GM21390 (cell line): ENCODE results near the gene FAM168B.
"Not testable (repeated sequence)": the region's sequence is repeated elsewhere in the genome, so short reads cannot be mapped to it uniquely, and the experiment has no call there.

Experiments
- ATAC-seq: cut with Tn5 transposase; IDR thresholded peaks from one replicate; pipeline ENCODE4 v1.9.1; 2021; ENCODE audit not compliant: unreplicated experiment

Gene FAM168B

DNA sequence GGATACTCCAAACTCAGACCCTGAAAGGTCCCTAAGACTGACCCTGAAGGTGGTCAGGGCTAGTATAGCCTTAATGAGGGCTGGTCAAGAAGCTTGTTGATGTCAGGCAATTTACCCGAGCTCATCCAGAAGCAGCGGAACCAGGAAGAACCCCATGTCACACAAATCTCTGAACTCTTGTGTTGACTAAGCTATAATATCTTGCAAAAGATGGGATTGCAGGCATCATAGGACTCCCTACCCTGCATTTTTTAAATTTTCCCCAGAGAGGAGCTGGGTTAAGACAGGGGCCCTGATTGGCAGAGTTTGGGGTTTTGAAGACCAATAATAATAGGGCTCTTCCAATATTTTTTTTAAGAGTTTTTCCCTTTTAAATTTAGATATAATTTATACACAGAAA, 9.9 kb upstream of the FAM168B start:
- no peak for ATAC-seq

DNA sequence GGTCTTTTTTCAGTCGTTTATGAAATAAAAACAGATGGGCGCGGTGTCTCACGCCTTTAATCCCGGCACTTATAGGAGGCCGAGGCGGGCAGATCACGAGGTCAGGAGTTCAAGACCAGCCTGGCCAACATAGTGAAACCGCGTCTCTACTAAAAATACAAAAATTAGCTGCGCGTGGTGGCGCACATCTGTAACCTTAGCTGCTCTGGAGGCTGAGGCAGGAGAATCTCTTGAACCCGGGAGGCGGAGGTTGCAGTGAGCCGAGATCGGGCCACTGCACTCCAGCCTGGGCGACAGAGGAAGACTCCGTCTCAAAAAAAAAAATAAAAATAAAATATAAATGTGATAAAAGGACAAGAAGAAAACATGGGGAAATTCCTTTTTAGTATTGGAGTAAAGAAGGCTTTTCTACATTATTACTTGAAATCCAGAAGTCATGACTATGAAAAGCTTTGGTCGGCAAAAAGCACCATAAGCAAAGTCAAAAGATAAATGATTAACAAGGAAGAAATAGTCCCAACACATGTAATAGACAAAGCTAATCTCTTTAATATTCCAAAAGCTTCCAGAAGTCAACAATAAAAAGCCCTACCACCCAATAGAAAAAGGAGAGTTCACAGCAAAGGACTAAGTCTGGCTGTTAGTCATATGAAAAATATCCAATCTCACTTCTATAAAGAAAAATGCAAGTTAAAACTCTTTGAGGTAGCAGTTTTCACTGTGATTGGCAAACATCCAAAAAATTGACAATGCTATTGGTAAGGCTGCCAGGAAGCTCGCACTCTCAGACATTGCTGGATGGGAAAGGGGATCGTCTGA, 1.4 kb upstream of the FAM168B start:
- ATAC-seq: no peak

DNA sequence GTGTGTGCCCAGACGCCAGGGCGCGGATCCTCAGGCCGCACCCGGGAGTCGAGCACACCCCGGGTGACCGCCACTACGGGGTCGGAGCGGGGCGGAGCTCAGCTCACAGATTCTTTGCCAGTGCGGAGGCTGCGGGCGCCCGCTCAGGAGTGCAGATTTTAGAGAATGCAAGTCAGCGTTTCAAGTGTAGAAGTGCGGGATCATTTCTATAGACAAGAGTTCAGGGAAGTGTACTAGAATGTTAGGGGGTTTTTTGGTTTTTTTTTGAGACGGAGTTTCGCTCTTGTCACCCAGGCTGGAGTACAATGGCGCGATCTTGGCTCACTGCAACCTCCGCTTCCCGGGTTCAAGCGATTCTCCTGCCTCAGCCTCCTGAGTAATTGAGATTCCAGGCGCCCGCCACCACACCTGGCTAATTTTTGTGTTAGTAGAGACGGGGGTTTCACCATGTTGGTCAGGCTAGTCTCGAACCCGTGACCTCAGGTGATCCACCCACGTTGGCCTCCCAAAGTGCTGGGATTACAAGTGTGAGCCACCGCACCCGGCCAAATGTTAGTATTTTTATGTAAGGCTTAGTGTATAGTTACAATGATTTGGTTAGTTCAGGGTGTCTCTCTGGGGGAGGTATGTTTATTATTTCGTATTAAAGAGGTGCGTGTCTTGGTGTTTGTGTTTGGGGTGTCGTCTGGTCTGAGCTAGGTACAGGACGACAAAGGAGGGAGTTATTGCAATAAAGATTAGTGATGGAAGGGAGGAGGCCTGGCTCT, 619 bp upstream of the FAM168B start:
- peak; percentile 67 for ATAC-seq

DNA sequence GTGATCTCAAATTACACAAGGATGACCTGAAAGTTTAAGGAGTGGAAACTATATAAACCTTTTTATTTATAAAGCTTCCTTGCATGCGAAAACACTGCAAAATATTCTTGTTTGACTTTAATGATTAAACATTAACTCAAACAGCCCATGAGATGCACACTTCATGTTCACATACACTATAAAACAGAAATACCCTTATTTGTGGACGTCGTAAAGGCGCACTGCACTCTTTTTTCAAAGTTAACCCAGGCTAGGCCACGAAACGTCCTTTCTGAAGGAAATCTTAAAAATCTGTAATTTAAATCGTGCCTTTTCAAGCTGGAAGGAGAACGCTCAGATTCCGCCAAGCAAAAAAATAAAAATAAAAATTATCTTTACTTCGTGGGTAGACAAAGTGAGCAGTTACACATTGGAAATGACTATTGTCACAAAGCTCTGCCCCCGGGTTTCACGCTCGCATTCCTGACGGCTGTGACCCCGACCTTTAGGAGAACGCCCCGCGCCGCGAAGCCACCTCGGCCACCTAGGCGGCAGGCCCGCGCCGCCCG, 728 bp downstream of the FAM168B start:
- ATAC-seq: no peak

DNA sequence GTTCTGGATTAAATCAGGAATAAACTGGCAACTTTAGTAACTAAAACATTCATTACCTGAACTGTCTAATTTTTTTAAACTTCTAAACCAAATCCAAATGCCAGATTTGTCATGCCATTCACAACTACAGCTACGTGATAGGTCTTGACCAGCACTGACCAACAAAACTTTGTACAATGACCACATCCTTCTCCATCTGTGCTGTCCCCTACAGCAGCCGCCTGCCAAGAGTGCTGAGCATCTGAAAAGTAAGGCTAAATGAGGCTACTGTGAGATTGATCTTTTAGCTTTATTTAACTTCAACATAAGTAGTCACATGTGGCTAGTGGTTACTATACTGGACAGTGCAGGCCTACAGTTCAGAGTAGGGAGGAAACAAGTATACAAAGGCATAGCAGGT, 7.6 kb downstream of the FAM168B start:
- no peak for ATAC-seq

DNA sequence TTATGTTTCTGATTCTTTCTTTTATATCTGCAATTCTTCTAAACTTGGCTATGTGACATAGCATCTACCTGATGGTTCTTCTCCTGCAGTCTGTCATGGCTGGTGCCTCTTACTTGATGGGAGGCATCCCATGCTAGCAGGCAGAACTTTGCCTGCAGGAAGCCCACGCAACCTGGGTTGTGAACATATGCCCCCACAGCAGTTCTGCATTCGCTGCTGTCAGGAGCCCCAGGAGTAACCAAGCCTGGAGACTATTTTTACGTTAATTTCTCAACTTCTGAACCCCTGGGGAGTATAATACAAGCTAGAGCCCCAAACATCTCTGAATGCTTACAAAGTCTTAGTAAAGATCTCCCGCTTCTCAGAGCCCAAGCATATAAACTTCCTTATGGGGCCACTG, 12.1 kb downstream of the FAM168B start:
- ATAC-seq: no peak

DNA sequence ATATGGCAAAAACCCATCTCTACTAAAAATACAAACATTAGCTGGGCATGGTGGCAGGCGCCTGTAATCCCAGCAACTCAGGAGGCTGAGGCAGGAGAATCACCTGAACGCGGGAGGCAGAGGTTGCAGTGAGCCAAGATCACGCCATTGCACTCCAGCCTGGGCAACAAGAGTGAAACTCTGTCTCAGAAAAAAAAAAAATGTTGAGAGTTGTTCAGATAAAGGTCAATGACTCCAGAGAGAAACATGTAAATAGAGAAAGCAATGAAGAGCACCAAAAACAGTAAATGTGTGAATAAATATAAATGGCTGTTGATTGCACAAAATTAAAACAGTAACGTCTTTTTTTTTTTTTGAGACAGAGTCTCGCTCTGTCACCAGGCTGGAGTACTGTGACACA, 13.3 kb downstream of the FAM168B start:
- ATAC-seq: not testable (repeated sequence)

DNA sequence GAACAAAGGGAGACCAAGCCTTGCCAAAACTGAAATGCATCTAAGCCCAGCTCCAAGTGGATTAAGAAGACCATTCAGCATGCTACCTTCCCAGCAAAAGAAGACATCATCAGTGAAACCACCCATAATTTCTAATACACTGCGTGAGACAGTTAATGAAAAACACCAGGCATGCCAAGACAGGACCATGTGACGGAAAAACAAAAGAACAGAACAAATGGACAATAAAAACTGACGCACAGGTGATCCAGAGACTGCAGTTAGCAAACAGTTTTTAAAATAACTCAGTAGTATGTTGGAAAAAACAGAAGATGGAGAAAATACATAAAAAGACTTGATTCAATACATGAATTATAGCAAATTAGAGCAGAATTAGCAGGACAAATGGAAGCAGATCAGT, 15.3 kb downstream of the FAM168B start:
- ATAC-seq: no peak

DNA sequence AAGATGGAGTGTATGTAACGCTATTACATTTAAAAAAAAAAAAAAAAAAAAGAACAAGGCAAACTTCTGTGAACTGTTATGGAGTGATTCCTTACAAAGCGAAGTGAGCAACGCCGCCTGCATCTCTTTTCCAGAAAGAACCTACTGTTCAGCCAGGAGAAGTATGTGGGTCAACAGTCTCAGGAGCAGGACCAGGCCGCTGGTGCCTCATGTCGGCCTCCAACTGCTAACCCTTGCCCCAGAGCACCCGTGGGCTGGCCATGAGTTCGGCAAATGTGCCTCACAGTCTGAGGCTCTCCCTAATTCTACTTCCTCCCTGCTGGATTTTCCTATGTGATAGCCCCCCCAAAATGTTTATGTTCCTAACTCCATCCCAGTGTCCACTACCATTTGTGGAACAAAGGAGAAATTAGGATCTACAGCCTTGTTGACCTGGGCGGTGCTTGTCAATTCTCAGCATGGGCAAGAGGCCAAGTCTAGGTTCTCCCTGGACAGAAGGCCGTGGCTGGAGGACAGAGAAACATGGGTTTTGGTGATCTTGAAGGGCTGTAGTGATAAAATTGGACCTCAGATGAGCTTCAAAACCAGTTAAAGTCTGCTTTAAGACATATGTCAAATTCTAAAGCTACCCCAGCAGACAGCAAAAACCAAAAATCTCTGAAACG, 15.9 kb downstream of the FAM168B start:
- ATAC-seq: no peak

DNA sequence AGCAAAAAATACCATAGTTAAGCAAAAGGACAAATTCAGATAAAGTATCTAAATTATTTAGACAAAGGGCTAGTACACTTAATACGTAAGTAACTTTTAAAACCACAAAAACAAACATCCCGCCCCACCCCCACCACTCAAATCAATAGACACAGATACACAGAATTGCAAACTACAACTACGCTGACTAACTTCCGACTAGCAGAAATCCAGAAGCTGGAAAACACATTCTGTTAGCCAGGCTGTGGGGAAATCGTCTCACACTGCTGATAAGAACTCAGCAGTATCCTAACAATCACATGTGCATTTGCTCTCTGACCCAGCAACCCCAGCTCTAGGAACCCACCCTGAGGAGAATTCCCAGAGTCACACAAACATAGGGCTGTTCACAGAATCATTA, 16.6 kb downstream of the FAM168B start:
- ATAC-seq: no peak

DNA sequence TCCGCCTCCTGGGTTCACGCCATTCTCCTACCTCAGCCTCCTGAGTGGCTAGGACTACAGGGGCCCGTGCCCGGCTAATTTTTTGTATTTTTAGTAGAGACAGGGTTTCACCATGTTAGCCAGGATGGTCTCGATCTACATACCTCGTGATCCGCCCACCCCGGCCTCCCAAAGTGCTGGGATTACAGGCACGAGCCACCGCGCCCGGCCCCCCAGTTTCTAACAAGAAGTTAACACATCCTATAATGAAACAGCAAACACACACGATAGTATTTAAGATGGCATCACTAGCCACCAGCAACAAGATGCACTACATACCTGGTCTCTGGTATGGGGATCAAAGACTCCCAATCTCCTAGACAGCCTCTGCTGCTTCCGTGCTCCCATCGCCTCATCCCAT, 17.7 kb downstream of the FAM168B start:
- ATAC-seq: not testable (repeated sequence)

DNA sequence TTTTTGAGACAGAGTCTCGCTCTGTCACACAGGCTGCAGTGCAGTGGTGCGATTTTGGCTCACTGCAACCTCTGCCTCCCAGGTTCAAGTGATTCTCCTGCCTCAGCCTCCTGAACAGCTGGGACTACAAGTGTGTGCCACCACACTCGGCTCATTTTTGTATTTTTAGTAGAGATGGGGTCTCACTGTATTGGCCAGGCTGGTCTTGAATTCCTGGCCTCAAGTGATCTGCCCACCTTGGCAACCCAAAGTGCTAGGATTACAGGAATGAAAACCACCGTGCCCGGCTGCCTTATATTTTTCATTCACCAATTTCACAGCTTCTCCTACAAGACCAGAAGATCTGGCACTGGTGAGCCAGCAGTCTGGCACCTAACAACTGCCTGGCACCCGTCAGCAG, 25.1 kb downstream of the FAM168B start:
- not testable (repeated sequence) for ATAC-seq

DNA sequence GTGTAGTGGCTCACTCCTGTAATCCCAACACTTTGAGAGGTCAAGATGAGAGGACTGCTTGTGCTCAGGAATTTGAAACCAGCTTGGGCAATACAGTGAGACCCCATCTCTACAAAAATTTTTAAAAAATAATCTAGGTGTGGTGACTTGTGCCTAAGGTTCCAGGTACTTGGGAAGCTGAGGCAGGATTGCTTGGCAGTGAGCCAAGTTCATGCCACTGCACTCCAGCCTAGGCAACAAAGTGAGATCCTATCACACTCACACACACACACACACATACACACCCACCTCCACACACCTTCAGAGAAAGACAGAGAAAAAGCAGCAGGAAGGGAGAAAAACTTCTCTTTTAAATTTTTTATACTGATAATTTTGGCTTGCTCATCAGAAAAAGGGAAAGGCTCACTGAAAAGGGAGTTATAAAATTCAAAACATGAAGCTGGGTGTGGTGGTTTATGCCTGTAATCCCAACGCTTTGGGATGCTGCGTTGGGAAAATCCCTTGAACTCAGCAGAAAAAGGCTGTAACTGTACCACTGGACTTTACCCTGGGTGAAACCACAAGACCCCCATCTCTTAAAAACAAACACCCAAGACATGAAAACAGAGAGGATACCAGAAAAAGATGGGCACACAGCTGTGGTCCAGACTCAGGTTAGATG, 25.7 kb downstream of the FAM168B start:
- no peak for ATAC-seq

DNA sequence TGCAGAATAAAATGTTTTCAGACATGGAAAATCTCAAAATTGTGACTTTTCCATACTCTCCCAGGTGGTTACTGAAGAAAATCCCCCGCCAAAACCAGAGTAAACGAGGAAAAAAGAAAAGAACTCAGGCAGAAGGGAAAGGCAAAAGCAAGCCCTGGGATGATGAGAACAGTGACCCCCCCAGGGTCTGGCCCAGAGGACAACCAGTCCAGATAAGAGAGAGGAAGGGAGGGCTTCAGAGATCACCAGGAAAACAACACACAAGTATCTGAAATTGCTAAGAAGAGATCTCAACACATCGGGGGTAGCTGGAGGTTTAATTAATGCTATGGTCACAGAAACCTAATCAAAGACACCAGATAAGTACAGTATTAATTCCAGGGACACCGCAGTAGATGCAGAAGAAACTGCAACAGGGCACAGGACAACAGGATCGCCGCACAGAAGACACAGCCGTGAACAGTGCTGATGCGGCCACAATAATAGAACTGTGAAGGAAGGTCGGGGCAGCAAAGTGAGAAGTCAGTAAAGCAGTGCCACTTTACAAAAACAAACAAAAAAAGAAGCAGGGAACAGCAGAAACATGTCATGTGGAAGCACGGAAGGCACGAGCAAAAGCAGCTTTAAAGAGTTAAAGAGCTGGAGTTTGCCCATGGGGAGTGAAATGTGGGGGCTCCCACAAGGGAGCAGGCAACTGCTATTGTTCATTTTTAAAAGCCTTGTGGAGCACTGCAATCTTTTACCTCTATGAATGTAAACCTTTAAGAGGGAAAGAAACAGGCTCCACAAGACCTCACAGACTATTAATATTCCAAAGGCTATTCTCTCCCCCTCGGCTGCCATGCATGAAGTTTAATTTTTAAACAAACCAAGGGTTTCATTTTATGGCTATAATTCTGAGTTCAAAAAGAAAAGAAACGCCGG, 28.4 kb downstream of the FAM168B start:
- no peak for ATAC-seq

DNA sequence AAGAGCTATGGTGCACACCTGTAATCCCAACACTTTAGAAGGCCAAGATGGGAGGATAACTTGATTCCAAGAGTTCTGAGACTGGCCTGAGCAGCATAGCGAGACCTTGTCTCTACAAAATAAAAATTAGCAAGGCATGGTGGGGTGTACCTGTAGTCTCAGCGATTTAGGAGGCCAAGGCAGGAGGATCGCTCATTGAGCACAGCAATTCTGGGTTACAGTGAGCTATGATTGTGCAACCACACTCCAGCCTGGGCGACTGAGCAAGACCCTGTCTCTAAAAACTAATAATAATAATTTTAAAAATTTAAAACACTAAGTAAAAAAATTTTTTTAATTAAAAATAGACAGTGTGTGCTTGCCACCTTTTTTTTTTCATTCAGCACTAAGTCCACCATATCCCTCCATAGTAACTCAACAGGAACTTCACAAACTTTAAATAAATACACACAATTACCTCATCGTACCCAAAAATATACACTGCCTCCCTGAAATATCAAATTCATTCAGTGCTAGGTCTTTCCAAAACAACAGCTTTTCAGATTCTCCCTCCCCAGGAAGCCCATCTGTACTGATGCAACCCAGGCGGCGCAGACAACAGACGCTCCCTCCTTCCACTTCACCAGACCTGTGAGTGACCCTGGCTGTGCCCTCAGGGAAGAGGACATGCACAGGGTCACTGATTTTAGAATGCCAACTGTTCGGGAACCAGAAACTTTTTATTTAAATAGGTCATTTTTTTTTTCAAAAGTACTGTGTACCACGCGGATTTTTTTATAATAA, 29.6 kb downstream of the FAM168B start:
- ATAC-seq: no peak

DNA sequence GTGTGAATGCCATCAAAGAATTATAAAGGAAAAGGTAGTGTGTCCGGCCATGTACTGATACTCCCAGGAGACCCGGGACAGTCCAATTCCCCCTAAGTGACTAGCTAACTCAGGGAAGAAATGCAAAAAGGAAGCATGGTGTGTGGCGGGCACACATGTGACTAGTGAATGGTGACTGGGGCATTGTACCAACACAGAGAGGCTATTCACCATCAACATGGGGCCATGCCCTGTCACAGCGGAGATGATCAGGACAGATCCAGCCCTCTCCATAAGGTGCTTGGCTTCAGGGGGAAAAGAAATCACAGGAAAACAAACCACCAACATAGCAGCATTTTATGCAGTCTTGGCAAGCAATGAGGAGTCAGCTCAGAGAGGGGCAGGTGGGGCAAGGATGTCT, 34.3 kb downstream of the FAM168B start:
- no peak for ATAC-seq

DNA sequence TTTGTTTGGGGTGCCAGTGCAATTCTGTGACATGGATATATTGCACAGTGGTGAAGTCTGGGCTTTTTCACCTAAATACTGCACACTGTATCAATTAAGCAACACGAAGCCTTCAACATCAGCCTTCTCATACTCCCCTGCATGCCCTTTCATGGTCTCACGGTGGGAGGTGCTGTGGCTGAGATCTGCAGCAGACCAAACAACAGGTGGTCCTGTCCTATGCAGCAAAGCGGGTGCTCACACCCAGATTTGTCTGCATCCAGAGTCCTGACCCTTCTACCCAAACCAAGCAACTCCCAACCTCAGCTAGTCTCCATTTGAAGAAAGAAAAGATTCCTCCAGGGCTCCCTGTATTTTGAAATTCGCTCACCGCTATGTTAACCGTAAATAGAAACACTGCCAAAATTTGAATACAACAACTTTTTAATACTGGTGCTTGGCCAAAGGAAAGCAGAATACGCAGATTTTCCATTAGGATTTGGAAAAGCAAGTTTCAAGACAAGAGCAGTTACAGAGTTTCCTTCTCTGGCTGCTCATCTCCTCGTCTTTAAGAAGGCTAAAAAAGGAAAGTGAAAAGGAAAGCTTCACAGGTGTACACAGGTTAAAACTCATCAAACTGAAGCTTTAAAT, 34.9 kb downstream of the FAM168B start:
- ATAC-seq: no peak

DNA sequence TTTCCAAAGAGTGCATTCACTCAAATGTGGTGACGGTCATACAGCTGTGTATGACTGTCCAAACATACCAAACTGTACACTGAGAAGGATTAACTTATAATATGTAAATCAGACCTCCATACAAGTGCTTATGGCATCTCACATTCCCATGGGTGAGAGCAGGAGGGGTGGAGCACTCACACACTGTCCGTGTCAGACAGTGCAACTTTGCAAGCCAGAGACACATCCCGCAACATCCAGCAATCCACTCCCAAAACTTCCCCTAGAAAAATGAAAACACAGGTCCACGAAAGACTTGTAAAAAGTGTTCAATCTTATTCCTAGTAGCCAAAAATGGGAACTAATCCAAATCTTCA, 36.4 kb downstream of the FAM168B start:
- ATAC-seq: no peak
